Endothelial cell of coronary artery (primary cell): ENCODE data around the gene PTH2R. TPM values are rescaled to one million over a fixed set of nuclear protein-coding genes. Genes with fewer than 3 reads are reported as not detected.

Experiments used
- total RNA-seq: library from RNA; depleted of rRNA; stranded (reverse); fragments of >200 nt; gene quantifications from 2 replicates; pipeline ENCODE4 v1.2.3, GENCODE V29; 2014

The PTH2R gene
- not detected in 2 replicates for total RNA-seq

GRCh38 chr2:208406474-208407451 is at the start of gene PTH2R:
Gene PTH2R (plus strand): TSS chr2:208406792. CDS start chr2:208407044, 252 bp downstream.

Other genes with a start within 250 kb of the PTH2R start
- gene CRYGA, start 243.2 kb upstream of the PTH2R start, total RNA-seq, result not detected in 2 replicates
- not detected in 2 replicates for gene C2orf80, start 216.8 kb upstream of the PTH2R start, total RNA-seq
- 68.9 and 83.4 TPM in 2 replicates for gene IDH1, start 151.7 kb upstream of the PTH2R start, total RNA-seq
- 21.1 and 26.3 TPM in 2 replicates for gene PIKFYVE, start 140.5 kb upstream of the PTH2R start, total RNA-seq